A673 (cell line): ENCODE data around the gene SORCS3.

Source experiments
- CTCF ChIP-seq: fragments of 300-800, 200-600 bp; sonication (generic); conservative IDR thresholded peaks from 2 replicates; pipeline ENCODE4 v1.5.1; 2017; ENCODE audit warnings: low read depth, mild to moderate bottlenecking, antibody characterized with exemption, low read length, moderate library complexity, mixed read lengths
- EZH2 ChIP-seq: fragments of 200-600 bp; sonication (generic); IDR thresholded peaks from 2 replicates; pipeline ENCODE4 v1.6.1; 2017; ENCODE audit warnings: borderline replicate concordance, low read depth, mild to moderate bottlenecking, mixed read lengths, antibody characterized with exemption, low read length; ENCODE audit not compliant: poor library complexity, severe bottlenecking

GRCh38 chr10:105017691-105018090, 376.6 kb downstream of the SORCS3 start:
- no peak for TF ChIP-seq CTCF
- TF ChIP-seq EZH2, result no peak
